Ramos (cell line): ENCODE measurements around the gene PI4KB.
"Not testable (repeated sequence)": the region's sequence is repeated elsewhere in the genome, so short reads cannot be mapped to it uniquely, and the experiment has no call there.

Source experiments
- in situ Hi-C: fragments of 300-500 bp; cut with MboI; formaldehyde crosslinking; loops from one replicate; pipeline ENCODE4 v1.14.3; 2022; ENCODE audit warnings: low sequenced_read_pairs; ENCODE audit not compliant: unreplicated experiment

PI4KB gene

GRCh38 chr1:151327223-151327902 is at the start of gene PI4KB:
Gene PI4KB, minus strand, starts transcription at chr1:151327416. Its CDS starts 10,935 bp downstream, at chr1:151316481.
- in situ Hi-C loops = no loop called here

- in situ Hi-C loops = no loop called here
Observed at GRCh38 chr1:151373196-151373595, 46.0 kb upstream of the PI4KB start.

GRCh38 chr1:151372058-151372934 is 45.1 kb upstream of the PI4KB start, which contains the start of gene SELENBP1:
Gene SELENBP1, minus strand, starts transcription at chr1:151372705. Its CDS starts 64 bp downstream, at chr1:151372641.
- in situ Hi-C loops = no loop called here

- in situ Hi-C loops = no loop called here
Observed at GRCh38 chr1:151371370-151372057, 44.3 kb upstream of the PI4KB start.

- in situ Hi-C loops = no loop called here
Observed at GRCh38 chr1:151370211-151370911, 43.1 kb upstream of the PI4KB start.

- in situ Hi-C loops = no loop called here
Observed at GRCh38 chr1:151369621-151370048, 42.4 kb upstream of the PI4KB start.

- in situ Hi-C loops = no loop called here
Observed at GRCh38 chr1:151369302-151369610, 42.0 kb upstream of the PI4KB start.

GRCh38 chr1:151368393-151369301 is 41.4 kb upstream of the PI4KB start:
- in situ Hi-C loops = no loop called here

- in situ Hi-C loops = no loop called here
Observed at GRCh38 chr1:151367658-151368392, 40.6 kb upstream of the PI4KB start.

- in situ Hi-C loops = no loop called here
Observed at GRCh38 chr1:151364996-151365395, 37.8 kb upstream of the PI4KB start.

- in situ Hi-C loops = no loop called here
Observed at GRCh38 chr1:151362308-151363155, 35.3 kb upstream of the PI4KB start.

GRCh38 chr1:151361883-151362282 is 34.7 kb upstream of the PI4KB start:
- in situ Hi-C loops = no loop called here

- in situ Hi-C loops = no loop called here
Observed at GRCh38 chr1:151356696-151357095, 29.5 kb upstream of the PI4KB start.

- in situ Hi-C loops = no loop called here
Observed at GRCh38 chr1:151352021-151352718, 25.0 kb upstream of the PI4KB start.

- in situ Hi-C loops = not testable (repeated sequence)
Observed at GRCh38 chr1:151350323-151350722, 23.1 kb upstream of the PI4KB start.

- in situ Hi-C loops = no loop called here
Observed at GRCh38 chr1:151347523-151348246, 20.5 kb upstream of the PI4KB start.
